Natural killer cell (primary cell): ENCODE results near the gene CTTNBP2NL. TPM values are rescaled to one million over a fixed set of nuclear protein-coding genes. Genes with fewer than 3 reads are reported as not detected.
"Not testable (repeated sequence)": the region's sequence is repeated elsewhere in the genome, so short reads cannot be mapped to it uniquely, and the experiment has no call there.

ENCODE experiments used
- ATAC-seq, 3 donors: fragments of 150-1000 bp in 2 of 3; fragments of 200-7000 bp in 1 of 3; cut with Tn5 transposase; 1 replicate in 1 of 3; 2 replicates in 2 of 3; pipeline ENCODE4 v1.10.0; 2021; ENCODE audit warnings: mild to moderate bottlenecking in 2 of 3, moderate library complexity in 2 of 3
- DNase-seq, 2 donors: peaks; one replicate each; pipeline versions ENCODE4 v3.0.0 to v3.0.0-alpha.2; 2013 to 2021; ENCODE audit warnings: mixed read lengths in 1 of 2
- H3K27ac ChIP-seq: one replicate; pipeline ENCODE4 v1.5.1; 2013; ENCODE audit warnings: mild to moderate bottlenecking, low read length
- H3K27me3 ChIP-seq: one replicate; pipeline ENCODE4 v1.6.1; 2013; ENCODE audit warnings: low read length; ENCODE audit not compliant: control insufficient read depth, insufficient read depth
- H3K36me3 ChIP-seq: one replicate; pipeline ENCODE4 v1.6.1; 2013; ENCODE audit warnings: low read length; ENCODE audit not compliant: control insufficient read depth, insufficient read depth
- H3K4me1 ChIP-seq: one replicate; pipeline ENCODE4 v1.6.1; 2013; ENCODE audit warnings: low read length; ENCODE audit not compliant: control insufficient read depth, insufficient read depth
- H3K4me3 ChIP-seq: one replicate; pipeline ENCODE4 v1.5.1; 2013; ENCODE audit warnings: low read length
- H3K9me3 ChIP-seq: one replicate; pipeline ENCODE4 v1.6.1; 2013; ENCODE audit warnings: low read length; ENCODE audit not compliant: control insufficient read depth, insufficient read depth
- H3K27ac Mint-ChIP-seq, 2 donors: one replicate each; pipeline ENCODE4 v1.8.0; 2022; ENCODE audit warnings: mild to moderate bottlenecking in 2 of 2, mixed read lengths in 2 of 2, moderate library complexity in 1 of 2
- H3K27me3 Mint-ChIP-seq, 2 donors: one replicate each; pipeline ENCODE4 v1.8.0; 2022; ENCODE audit warnings: low read depth in 2 of 2, mixed read lengths in 2 of 2
- H3K36me3 Mint-ChIP-seq: one replicate; pipeline ENCODE4 v1.8.0; 2022; ENCODE audit warnings: mixed read lengths
- H3K4me1 Mint-ChIP-seq, 2 donors: one replicate each; pipeline ENCODE4 v1.8.0; 2022; ENCODE audit warnings: mixed read lengths in 2 of 2
- H3K4me3 Mint-ChIP-seq: one replicate; pipeline ENCODE4 v1.8.0; 2022; ENCODE audit warnings: mild to moderate bottlenecking, moderate library complexity, mixed read lengths
- H3K9me3 Mint-ChIP-seq, 2 donors: one replicate each; pipeline ENCODE4 v1.8.0; 2022; ENCODE audit warnings: mixed read lengths in 2 of 2
- CTCF ChIP-seq: fragments of 200-600 bp; IDR thresholded peaks from one replicate; pipeline ENCODE4 v1.8.0; 2022; ENCODE audit warnings: antibody characterized with exemption
- WGBS: methylation state at CpG from one replicate; pipeline ENCODE4 v1.1.7; 2013; ENCODE audit warnings: missing lambda C conversion rate; ENCODE audit not compliant: insufficient coverage; 5-methylcytosine and 5-hydroxymethylcytosine counted together
- intact Hi-C: fragments of 100-400 bp; cut with micrococcal nuclease; formaldehyde crosslinking; loops from one replicate; pipeline ENCODE4 v1.14.2; 2022
- total RNA-seq, 4 donors: library from RNA; stranded (reverse); fragments of 120-200 nt in 1 of 4; gene quantifications; one replicate each; pipeline versions ENCODE4 v1.2.3 to v1.2.4, GENCODE V29; 2013 to 2022

CTTNBP2NL gene
- total RNA-seq, 3 donors from 2014 or later (not counting 1 experiment from before 2014, with no cell fraction given): 0.07 to 0.94 (median 0.15) TPM

- H3K27ac Mint-ChIP-seq: no peak overlapping the region
- Histone ChIP-seq H3K36me3 (no peaks in the 10 kb centered on the region), H3K4me3 (no peak overlapping the region), H3K4me1 (no peaks in the 10 kb centered on the region), H3K9me3 (no peaks in the 10 kb centered on the region), H3K27me3 (no peaks in the 10 kb centered on the region), H3K27ac (no peak overlapping the region)
- DNase-seq: no peak
- no peaks in the 10 kb centered on the region for H3K9me3 Mint-ChIP-seq
- WGBS: 92% methylated on average over 1 of the region's 2 CpGs
- no peak for ATAC-seq
- H3K36me3 Mint-ChIP-seq: no peaks in the 10 kb centered on the region
- H3K4me1 Mint-ChIP-seq: no peaks in the 10 kb centered on the region
- H3K27me3 Mint-ChIP-seq: peaks cover 11 to 26% of the 10 kb centered on the region in 2 donors
- no peak for TF ChIP-seq CTCF
- intact Hi-C loops: no loop called here
- H3K4me3 Mint-ChIP-seq: no peak overlapping the region
Measured at GRCh38 chr1:112418099-112418892, 22.3 kb downstream of the CTTNBP2NL start.

GRCh38 chr1:112423207-112423606, 27.2 kb downstream of the CTTNBP2NL start:
- no peak overlapping the region for H3K4me3 Mint-ChIP-seq
- H3K4me1 Mint-ChIP-seq: no peaks in the 10 kb centered on the region
- no peaks in the 10 kb centered on the region for H3K4me1 ChIP-seq
- no peaks in the 10 kb centered on the region for H3K9me3 ChIP-seq
- peaks cover 8 to 19% of the 10 kb centered on the region in 2 donors for H3K27me3 Mint-ChIP-seq
- H3K27ac ChIP-seq: no peak overlapping the region
- H3K27ac Mint-ChIP-seq: no peak overlapping the region
- intact Hi-C loops: no loop called here
- TF ChIP-seq CTCF: no peak
- DNase-seq (no peak), ATAC-seq (no peak)
- H3K36me3 ChIP-seq: no peaks in the 10 kb centered on the region
- H3K27me3 ChIP-seq: no peaks in the 10 kb centered on the region
- H3K9me3 Mint-ChIP-seq: no peaks in the 10 kb centered on the region
- no peaks in the 10 kb centered on the region for H3K36me3 Mint-ChIP-seq
- no peak overlapping the region for H3K4me3 ChIP-seq
- WGBS: no CpG with 5 or more reads among the region's 1 CpG

DNA sequence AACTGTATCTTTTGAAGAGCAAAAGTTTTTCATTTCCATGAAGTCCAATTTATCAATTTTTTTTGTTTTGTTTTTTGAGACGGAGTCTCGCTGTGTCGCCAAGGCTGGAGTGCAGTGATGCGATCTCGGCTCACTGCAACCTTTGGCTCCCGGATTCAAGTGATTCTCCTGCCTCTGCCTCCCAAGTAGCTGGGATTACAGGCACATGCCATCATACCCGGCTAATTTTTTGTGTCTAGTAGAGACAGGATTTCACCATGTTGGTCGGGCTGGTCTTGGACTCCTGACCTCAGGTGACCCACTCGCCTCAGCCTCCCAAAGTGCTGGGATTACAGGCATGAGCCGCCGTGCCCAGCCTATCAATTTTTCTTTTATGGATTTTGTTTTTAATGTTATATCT, 27.7 kb downstream of the CTTNBP2NL start:
- H3K9me3 Mint-ChIP-seq, ATAC-seq, H3K36me3 Mint-ChIP-seq, H3K27me3 ChIP-seq, H3K4me3 Mint-ChIP-seq, H3K36me3 ChIP-seq, H3K27ac ChIP-seq, intact Hi-C loops, H3K4me3 ChIP-seq, DNase-seq, H3K4me1 ChIP-seq, H3K27ac Mint-ChIP-seq, H3K4me1 Mint-ChIP-seq, H3K9me3 ChIP-seq: not testable (repeated sequence)
- WGBS: 95% methylated on average over 8 of the region's 11 CpGs
- peaks cover 7 to 15% of the 10 kb centered on the region in 2 donors for H3K27me3 Mint-ChIP-seq

DNA sequence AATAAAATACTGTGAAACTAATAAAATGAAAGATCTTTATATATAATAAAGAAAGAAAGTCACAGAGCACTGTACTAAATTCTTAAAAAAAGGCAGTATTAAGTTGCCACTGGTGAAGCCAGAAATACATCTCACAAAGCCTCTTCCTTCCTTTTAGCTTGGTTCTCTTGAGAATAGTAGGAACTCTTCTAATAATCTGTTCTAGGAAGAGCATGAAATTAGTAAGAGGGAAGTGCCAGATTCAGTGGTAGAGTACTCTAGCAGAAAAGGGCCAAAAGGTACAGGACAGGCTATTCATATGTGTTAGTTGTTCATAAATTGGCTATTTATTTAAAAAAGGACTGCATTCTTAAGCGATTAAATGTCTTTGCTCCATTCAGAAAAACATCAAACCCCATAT, 33.7 kb downstream of the CTTNBP2NL start:
- H3K4me3 Mint-ChIP-seq: no peak overlapping the region
- Histone ChIP-seq H3K4me1 (no peaks in the 10 kb centered on the region), H3K4me3 (no peak overlapping the region), H3K27ac (no peak overlapping the region), H3K27me3 (peaks cover 4% of the 10 kb centered on the region), H3K36me3 (no peaks in the 10 kb centered on the region), H3K9me3 (no peaks in the 10 kb centered on the region)
- WGBS: 71% methylated on average over 1 of the region's 1 CpG
- no peak for TF ChIP-seq CTCF
- H3K27ac Mint-ChIP-seq: no peak overlapping the region
- no peak for ATAC-seq
- H3K27me3 Mint-ChIP-seq: peaks cover 16 to 18% of the 10 kb centered on the region in 2 donors
- intact Hi-C loops: no loop called here
- H3K9me3 Mint-ChIP-seq: no peaks in the 10 kb centered on the region
- DNase-seq: no peak
- no peaks in the 10 kb centered on the region for H3K36me3 Mint-ChIP-seq
- H3K4me1 Mint-ChIP-seq: no peaks in the 10 kb centered on the region
